WTC11 (cell line): Measurements from ENCODE around the gene PLCB2. TPM values are rescaled to one million over a fixed set of nuclear protein-coding genes. Genes with fewer than 3 reads are reported as not detected.
A peak's percentile ranks its signal among the peaks of the same experiment; 100 is the strongest.

ENCODE experiments used
- ATAC-seq: fragments of 200-7000 bp; cut with Tn5 transposase; 2 replicates; pipeline ENCODE4 v1.10.0; 2021; ENCODE audit warnings: mild to moderate bottlenecking, moderate library complexity
- CTCF ChIA-PET: fragments of 300-600 bp; sonication (Branson Sonifier 250); formaldehyde crosslinking; loops from one replicate; lab custom pipeline; 2021; ENCODE audit warnings: antibody characterized with exemption; lab: Charles Lee
- POLR2A ChIA-PET: fragments of 350-600 bp; sonication (Branson Sonifier 250); formaldehyde crosslinking; loops from one replicate; lab custom pipeline; 2021; ENCODE audit warnings: antibody characterized with exemption; lab: Charles Lee
- DNase-seq: peaks from one replicate; pipeline ENCODE4 v3.0.0; 2021; ENCODE audit warnings: low spot score
- H3K27ac Mint-ChIP-seq: 2 replicates; pipeline ENCODE4 v1.8.0; 2021; ENCODE audit warnings: mixed read lengths
- H3K27me3 Mint-ChIP-seq: 2 replicates; pipeline ENCODE4 v1.8.0; 2021; ENCODE audit warnings: low read depth, mild to moderate bottlenecking, moderate library complexity, mixed read lengths
- H3K36me3 Mint-ChIP-seq: 2 replicates; pipeline ENCODE4 v1.8.0; 2021; ENCODE audit warnings: mixed read lengths
- H3K4me1 Mint-ChIP-seq: 2 replicates; pipeline ENCODE4 v1.8.0; 2022; ENCODE audit warnings: mixed read lengths
- H3K4me3 Mint-ChIP-seq: 2 replicates; pipeline ENCODE4 v1.8.0; 2021; ENCODE audit warnings: mild to moderate bottlenecking, moderate library complexity, mixed read lengths
- H3K9me3 Mint-ChIP-seq: 2 replicates; pipeline ENCODE4 v1.8.0; 2021; ENCODE audit warnings: mixed read lengths
- ATF6 ChIP-seq: sonication (generic); formaldehyde crosslinking; IDR thresholded peaks from 2 replicates; pipeline ENCODE4 v1.8.1; 2023; ENCODE audit warnings: mild to moderate bottlenecking, missing genetic modification reagents
- CDX4 ChIP-seq: fragments of 250-450 bp; sonication (Bioruptor Pico); IDR thresholded peaks from 2 replicates; pipeline ENCODE4 v1.9.0; 2021; ENCODE audit warnings: moderate library complexity, mild to moderate bottlenecking, inconsistent platforms, borderline replicate concordance
- CTCF ChIP-seq: fragments of 200-600 bp; IDR thresholded peaks from 2 replicates; pipeline ENCODE4 v1.8.0; 2022; ENCODE audit warnings: antibody characterized with exemption
- E2F4 ChIP-seq: sonication (generic); formaldehyde crosslinking; IDR thresholded peaks from 2 replicates; pipeline ENCODE4 v1.8.1; 2022; ENCODE audit warnings: low read depth, mild to moderate bottlenecking, moderate library complexity, missing genetic modification reagents, borderline replicate concordance
- FOXK1 ChIP-seq: sonication (generic); formaldehyde crosslinking; IDR thresholded peaks from 2 replicates; pipeline ENCODE4 v1.8.0; 2022; ENCODE audit warnings: mild to moderate bottlenecking, moderate library complexity, missing genetic modification reagents
- FOXP1 ChIP-seq: sonication (generic); formaldehyde crosslinking; IDR thresholded peaks from 2 replicates; pipeline ENCODE4 v1.8.0; 2022; ENCODE audit warnings: missing genetic modification reagents, mild to moderate bottlenecking, moderate library complexity, borderline replicate concordance
- FOXP4 ChIP-seq: sonication (generic); formaldehyde crosslinking; IDR thresholded peaks from 2 replicates; pipeline ENCODE4 v1.8.0; 2022; ENCODE audit warnings: mild to moderate bottlenecking, missing genetic modification reagents
- GRHL2 ChIP-seq: fragments of 250-450 bp; sonication (Bioruptor Pico); IDR thresholded peaks from 2 replicates; pipeline ENCODE4 v1.8.0; 2022; ENCODE audit warnings: mild to moderate bottlenecking, moderate library complexity; ENCODE audit not compliant: insufficient replicate concordance, severe bottlenecking
- HMGXB4 ChIP-seq: sonication (generic); formaldehyde crosslinking; IDR thresholded peaks from 2 replicates; pipeline ENCODE4 v1.8.1; 2023; ENCODE audit warnings: mild to moderate bottlenecking, moderate library complexity, missing genetic modification reagents
- PREB ChIP-seq: sonication (generic); formaldehyde crosslinking; IDR thresholded peaks from 2 replicates; pipeline ENCODE4 v1.8.1; 2022; ENCODE audit warnings: mild to moderate bottlenecking, missing genetic modification reagents, moderate library complexity, borderline replicate concordance
- PRRX2 ChIP-seq: fragments of 250-450 bp; sonication (Bioruptor Pico); IDR thresholded peaks from 2 replicates; pipeline ENCODE4 v1.8.0; 2021; ENCODE audit warnings: mild to moderate bottlenecking
- SMAD3 ChIP-seq: sonication (generic); formaldehyde crosslinking; IDR thresholded peaks from 2 replicates; pipeline ENCODE4 v1.8.0; 2022; ENCODE audit warnings: missing genetic modification reagents, mild to moderate bottlenecking, borderline replicate concordance
- SMAD4 ChIP-seq: sonication (generic); formaldehyde crosslinking; IDR thresholded peaks from 2 replicates; pipeline ENCODE4 v1.8.0; 2022; ENCODE audit warnings: mild to moderate bottlenecking, missing genetic modification reagents
- SOX15 ChIP-seq: fragments of 250-450 bp; sonication (Bioruptor Pico); IDR thresholded peaks from 2 replicates; pipeline ENCODE4 v1.9.0; 2021; ENCODE audit warnings: mild to moderate bottlenecking
- TP53 ChIP-seq: sonication (generic); formaldehyde crosslinking; IDR thresholded peaks from 2 replicates; pipeline ENCODE4 v1.8.1; 2023; ENCODE audit warnings: mild to moderate bottlenecking, missing genetic modification reagents
- ZNF121 ChIP-seq: sonication (generic); formaldehyde crosslinking; IDR thresholded peaks from 2 replicates; pipeline ENCODE4 v1.8.0; 2023; ENCODE audit warnings: missing genetic modification reagents
- ZNF232 ChIP-seq: sonication (generic); formaldehyde crosslinking; IDR thresholded peaks from 2 replicates; pipeline ENCODE4 v1.8.0; 2022; ENCODE audit warnings: mild to moderate bottlenecking, missing genetic modification reagents
- ZNF671 ChIP-seq: fragments of 250-450 bp; sonication (Bioruptor Pico); IDR thresholded peaks from 2 replicates; pipeline ENCODE4 v1.8.0; 2021; ENCODE audit warnings: mild to moderate bottlenecking
- ZSCAN18 ChIP-seq: fragments of 250-450 bp; sonication (Bioruptor Pico); IDR thresholded peaks from 2 replicates; pipeline ENCODE4 v2.1.2; 2022; ENCODE audit warnings: mild to moderate bottlenecking, moderate library complexity
- total RNA-seq: library from RNA; stranded (reverse); gene quantifications from 3 replicates; pipeline ENCODE4 v1.2.3, GENCODE V29; 2021

Gene PLCB2
- total RNA-seq, 1 experiment from 2014 or later, result 15.2 TPM

- CTCF ChIA-PET, result interaction anchor here (0.6 to 6.6 kb wide), 43 partner anchors 9 to 307 kb away, joined by 3 to 98 read pairs (median 4); partner anchors contain the start of genes DISP2, INAFM2, IVD and KNSTRN
- Mint-ChIP-seq H3K4me1 (peaks cover 17% of the 10 kb centered on the region), H3K9me3 (no peaks in the 10 kb centered on the region), H3K27me3 (no peaks in the 10 kb centered on the region), H3K27ac (no peak overlapping the region), H3K36me3 (no peaks in the 10 kb centered on the region), H3K4me3 (no peak overlapping the region)
- POLR2A ChIA-PET, result no interaction called here
- DNase-seq (peak; percentile 78), ATAC-seq (peak; percentile 74)
- TF ChIP-seq CTCF (peak; percentile 59), ATF6 (CRISPR knock-in tag) (no peak)
Measured at GRCh38 chr15:40344631-40345120, 36.9 kb upstream of the PLCB2 start.

- no peaks in the 10 kb centered on the region for H3K36me3 Mint-ChIP-seq
- CTCF ChIA-PET, result interaction anchor here (0.6 to 6.6 kb wide), 40 partner anchors 9 to 307 kb away, joined by 3 to 98 read pairs (median 4); partner anchors contain the start of genes DISP2, INAFM2, IVD and KNSTRN
- peaks cover 17% of the 10 kb centered on the region for H3K4me1 Mint-ChIP-seq
- H3K27me3 Mint-ChIP-seq, result no peaks in the 10 kb centered on the region
- no peak for TF ChIP-seq GRHL2 (CRISPR knock-in tag)
- TF ChIP-seq SOX15 (CRISPR knock-in tag), result no peak
- TF ChIP-seq FOXP1 (CRISPR knock-in tag), result no peak
- no peak for TF ChIP-seq FOXP4 (CRISPR knock-in tag)
- TF ChIP-seq ATF6 (CRISPR knock-in tag), result no peak
- TF ChIP-seq ZNF232, result no peak
- TF ChIP-seq ZNF671 (CRISPR knock-in tag), result no peak
- no peak for TF ChIP-seq E2F4 (CRISPR knock-in tag)
- no peak for TF ChIP-seq CDX4 (CRISPR knock-in tag)
- TF ChIP-seq ZNF121, result no peak
- TF ChIP-seq HMGXB4 (CRISPR knock-in tag), result no peak
- TF ChIP-seq ZSCAN18 (CRISPR knock-in tag), result no peak
- TF ChIP-seq FOXK1, result no peak
- no peak for TF ChIP-seq PREB (CRISPR knock-in tag)
- no peak for TF ChIP-seq SMAD3 (CRISPR knock-in tag)
- no peak for TF ChIP-seq TP53 (CRISPR knock-in tag)
- no peak for TF ChIP-seq SMAD4 (CRISPR knock-in tag)
- no peak for TF ChIP-seq PRRX2
- DNase-seq (no peak), ATAC-seq (no peak)
- no peak overlapping the region for H3K27ac Mint-ChIP-seq
- no peaks in the 10 kb centered on the region for H3K9me3 Mint-ChIP-seq
- no peak overlapping the region for H3K4me3 Mint-ChIP-seq
- POLR2A ChIA-PET, result no interaction called here
Measured at GRCh38 chr15:40344217-40344616, 36.5 kb upstream of the PLCB2 start.
